HG03558 (cell line): ENCODE measurements around the gene GP5.

ENCODE experiments used
- ATAC-seq: cut with Tn5 transposase; IDR thresholded peaks from one replicate; pipeline ENCODE4 v1.9.1; 2021; ENCODE audit warnings: moderate number of reproducible peaks; ENCODE audit not compliant: unreplicated experiment; ENCODE audit errors: extremely low read depth

The GP5 gene, protein sequence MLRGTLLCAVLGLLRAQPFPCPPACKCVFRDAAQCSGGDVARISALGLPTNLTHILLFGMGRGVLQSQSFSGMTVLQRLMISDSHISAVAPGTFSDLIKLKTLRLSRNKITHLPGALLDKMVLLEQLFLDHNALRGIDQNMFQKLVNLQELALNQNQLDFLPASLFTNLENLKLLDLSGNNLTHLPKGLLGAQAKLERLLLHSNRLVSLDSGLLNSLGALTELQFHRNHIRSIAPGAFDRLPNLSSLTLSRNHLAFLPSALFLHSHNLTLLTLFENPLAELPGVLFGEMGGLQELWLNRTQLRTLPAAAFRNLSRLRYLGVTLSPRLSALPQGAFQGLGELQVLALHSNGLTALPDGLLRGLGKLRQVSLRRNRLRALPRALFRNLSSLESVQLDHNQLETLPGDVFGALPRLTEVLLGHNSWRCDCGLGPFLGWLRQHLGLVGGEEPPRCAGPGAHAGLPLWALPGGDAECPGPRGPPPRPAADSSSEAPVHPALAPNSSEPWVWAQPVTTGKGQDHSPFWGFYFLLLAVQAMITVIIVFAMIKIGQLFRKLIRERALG

DNA sequence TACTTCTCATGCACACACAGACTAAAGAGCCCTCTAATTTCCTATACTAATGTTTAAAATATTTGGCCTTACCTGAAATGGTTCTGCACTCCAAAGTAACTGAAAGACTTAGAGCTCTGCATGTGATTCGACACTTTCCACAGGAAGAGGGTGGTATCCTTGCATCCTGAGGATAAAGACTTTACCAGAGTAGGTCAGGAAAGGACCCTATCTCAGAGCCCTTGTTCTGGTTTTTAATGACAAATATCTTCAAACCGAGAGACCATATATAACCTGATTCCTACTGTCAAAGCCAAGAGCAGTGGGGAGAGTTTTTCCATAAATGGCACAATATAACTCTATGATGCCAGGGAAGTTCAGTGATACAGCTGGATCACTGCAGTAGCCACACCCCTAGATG is at the start of gene GP5:
Gene GP5 (minus strand): TSS at position 101 of the 400 bp plus-strand sequence. CDS start 984 bp downstream, outside the sequence.
- no peak for ATAC-seq

DNA sequence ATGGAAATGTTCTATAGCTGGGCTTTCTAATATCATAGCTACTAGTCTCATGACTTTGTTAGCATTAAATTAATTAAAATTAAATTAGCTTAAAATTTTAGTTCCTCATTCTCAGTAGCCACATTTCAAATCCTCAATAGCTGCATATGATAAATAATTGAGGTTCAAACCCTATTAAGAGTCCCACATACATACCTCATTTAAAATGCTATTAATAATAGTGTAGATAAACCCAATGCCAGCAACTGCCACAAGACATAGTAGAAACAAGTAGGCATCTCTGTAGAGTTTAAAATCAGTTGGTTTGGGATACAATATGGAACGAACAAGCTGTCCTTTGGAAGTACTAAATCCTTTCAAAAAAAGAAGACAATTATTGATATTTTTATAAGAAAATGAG is 48.6 kb upstream of the GP5 start:
- ATAC-seq: no peak

DNA sequence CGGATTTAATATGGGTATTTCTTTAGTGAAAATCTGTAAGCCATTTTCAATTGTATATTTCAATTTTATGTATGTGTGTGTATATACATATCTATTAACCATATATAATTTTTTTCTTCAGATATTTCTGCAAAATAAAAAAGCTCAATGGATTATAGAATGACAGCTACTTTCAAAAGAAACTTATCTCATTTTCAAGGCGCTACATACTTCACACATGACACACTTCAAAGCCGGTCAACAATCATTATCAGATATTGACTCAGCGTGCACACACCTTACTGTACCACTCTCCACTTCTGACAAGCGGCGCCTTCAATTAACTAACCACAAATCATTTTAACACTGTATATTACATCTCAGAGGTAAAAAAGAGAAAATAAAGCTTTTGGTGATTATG is 48.1 kb upstream of the GP5 start:
- ATAC-seq: no peak

DNA sequence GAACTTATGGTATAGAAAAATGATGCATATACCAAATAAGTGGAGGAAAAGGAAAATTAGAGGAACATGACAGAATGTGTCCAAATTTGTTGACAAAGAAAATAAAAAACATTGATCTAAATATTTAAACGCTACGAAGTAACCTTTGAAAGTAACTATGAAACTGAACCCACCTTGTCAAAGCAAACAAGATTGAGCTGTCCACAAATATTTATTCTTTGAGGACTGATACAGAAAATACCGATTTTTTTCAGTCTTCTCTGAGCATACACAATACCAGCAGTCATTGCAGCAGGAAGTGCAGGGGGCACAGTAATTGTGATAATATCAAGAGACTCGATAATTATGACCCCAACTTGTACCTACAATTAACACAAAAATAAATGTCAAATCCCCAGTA is 47.7 kb upstream of the GP5 start:
- no peak for ATAC-seq

DNA sequence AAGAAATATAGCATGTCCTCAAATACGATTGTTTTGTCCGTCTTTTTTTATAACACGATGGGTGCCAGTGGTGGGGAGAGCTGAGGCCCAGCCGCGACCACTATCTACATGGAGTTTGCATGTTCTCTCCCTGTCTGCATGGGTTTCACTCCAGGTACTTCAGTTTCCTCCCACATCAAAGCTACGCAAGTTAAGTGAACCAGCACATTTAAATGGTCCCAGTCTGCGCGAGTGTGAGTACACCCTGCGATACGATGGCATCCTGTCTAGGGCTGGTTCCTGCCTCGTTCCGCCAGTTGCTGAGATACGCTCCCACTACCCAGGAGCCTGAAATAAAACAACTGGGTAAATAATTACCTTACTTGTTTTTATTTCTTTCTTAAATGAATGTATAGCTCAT is 47.1 kb upstream of the GP5 start:
- ATAC-seq: no peak

DNA sequence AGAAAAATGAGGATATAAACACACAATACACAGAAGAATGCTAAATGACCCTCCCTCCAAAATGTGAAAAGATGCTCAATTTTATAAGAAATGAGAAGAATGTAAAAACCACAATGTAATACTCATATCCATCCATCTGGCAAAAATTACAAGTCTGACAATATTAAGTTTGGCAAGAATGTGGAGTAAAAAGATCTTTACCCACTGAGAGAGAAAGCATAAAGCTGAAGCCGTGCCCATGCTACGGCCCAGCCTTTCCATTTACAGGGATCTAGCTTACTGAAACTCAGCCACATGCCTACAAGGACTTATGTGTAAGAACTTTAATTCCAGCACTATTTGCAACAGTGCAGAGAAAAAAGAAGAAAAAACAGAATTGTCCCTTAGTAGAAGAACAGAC is 44.8 kb upstream of the GP5 start:
- ATAC-seq: no peak

DNA sequence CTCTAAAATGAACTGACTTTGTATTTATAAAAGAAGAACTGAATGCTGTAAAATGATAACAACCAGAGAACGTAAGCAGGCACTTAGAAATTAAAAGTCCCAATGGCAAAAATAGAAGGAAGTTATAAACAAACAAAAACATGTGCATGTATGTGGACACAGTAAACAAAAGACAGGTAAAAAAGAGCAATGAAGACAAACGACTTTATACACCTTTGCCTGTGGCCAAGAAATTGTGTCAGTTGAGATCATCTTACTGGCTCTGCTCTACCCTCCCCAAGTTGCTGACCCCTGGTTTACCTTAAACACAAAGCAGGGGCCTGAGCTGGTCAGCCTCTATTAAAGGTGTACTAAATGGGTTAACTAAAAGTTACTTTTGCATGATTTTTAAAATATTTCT is 41.7 kb upstream of the GP5 start:
- no peak for ATAC-seq

DNA sequence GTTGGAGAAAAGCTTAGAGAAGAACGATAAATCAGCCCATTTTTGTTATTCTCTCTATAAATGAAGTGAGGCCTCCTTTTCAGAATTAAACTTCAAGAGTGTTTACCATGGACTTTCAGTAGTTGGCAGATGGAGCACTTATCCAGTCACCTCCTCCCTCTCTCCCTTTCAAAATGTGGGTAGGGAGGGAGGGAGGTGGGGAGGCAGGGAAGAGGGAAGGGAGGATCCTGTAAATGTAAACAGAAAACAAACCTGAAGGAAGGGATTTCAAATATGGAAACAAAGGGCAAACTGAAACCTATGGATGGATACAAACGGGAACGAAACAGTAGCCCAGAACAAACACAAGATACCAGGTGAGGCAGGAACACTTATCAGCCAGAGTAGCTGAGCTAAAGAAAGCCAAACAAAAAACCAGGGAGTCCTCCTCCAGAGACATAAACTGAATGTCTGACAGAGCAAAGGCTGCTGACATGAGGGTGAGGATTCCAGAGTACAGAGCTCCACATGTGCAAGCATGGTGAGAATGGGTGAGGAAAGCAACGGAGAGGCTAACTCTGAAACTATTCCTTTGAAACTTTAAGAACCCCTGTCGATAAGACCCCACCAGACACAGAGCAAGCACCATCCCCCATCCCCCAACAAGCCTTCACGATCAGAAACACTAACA is 41.0 kb upstream of the GP5 start:
- ATAC-seq: no peak

DNA sequence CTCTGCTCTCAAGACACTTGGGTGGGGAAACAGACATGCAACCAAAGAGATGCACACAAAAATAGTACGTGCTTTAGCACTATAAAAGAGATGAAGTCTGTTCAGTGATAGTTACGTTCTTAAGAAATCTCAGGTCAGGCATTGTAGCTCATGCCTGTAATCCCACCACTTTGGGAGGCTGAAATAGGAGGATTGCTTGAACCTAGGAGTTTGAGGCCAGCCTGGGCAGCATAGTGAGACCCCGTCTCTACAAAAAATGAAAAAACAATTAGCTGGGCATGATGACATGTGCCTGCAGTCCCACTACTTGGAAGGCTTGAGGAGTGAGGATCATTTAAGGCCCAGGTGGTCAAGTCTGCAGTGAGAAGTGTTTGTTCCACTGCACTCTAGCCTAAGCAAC is 35.4 kb upstream of the GP5 start:
- no peak for ATAC-seq

DNA sequence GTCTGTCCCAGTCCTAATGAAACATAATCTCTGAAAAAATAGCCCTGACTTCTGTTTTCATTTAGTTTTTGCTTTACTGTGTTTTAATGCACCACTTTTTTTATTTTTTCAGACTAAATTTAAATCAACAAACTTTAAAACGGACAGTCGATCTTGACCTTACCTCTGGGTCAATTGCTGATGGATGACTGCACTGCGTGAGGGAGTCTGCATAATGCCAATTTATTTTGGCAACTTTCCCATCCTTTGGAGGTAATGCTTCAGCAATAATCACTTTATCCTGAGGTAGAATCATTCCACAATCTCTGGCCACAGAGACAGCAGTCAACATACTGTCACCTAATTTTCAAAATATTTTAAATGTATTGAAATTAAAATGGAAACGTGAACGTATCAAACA is 32.5 kb upstream of the GP5 start:
- no peak for ATAC-seq

DNA sequence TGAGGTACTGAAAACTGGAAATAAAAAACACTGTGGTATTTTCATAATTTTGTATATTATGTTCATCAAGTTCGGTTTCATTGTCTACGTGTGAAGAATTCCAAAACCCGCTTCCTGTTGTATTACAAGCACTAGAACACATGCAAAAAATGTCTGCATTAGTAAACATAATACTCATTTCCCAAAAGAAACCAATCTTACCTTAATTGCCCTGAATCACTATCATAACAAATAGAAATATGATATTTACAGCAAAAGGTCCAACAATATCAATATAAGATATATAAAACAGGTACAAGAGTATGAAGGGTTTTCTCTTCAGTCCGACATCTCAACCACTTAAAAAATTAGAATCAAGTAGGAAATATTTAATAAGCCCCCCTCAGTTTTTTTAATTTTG is 26.3 kb upstream of the GP5 start:
- no peak for ATAC-seq

DNA sequence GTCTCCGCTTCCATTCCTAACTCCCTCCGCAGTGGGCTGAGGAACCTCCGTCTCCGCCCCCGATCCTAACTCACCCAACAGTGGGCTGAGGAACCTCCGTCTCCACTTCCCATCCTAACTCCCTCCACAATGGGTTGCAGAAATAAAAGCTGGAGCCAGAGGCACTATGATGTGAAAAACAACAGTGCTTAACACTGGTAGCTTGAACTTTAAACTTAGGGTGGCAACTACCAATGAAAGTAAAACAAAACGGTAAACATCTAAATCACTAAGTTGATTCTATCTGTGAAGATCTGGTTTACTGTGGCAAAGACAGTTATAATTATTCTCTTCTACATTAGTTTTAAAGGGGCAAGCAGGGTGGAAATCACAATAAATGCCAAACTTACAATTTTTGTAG is 25.9 kb upstream of the GP5 start:
- no peak for ATAC-seq

DNA sequence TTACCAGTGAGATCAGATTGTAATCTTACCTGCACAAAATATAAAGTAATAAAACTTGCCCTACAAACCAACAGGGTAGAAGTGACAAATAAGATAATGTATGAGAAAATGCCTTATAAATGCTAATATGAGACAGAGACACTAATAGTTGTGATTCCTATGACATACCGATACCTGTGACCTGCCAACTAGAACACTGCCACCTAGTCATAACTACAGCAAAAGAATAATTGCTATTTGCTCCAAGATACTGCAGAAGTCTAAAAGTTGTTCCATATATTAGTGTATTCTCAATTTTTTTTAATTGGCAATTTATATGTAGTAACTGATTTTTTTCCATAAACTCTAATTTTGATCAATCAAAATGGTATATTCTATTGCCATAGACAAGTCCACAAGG is 25.3 kb upstream of the GP5 start:
- ATAC-seq: no peak

DNA sequence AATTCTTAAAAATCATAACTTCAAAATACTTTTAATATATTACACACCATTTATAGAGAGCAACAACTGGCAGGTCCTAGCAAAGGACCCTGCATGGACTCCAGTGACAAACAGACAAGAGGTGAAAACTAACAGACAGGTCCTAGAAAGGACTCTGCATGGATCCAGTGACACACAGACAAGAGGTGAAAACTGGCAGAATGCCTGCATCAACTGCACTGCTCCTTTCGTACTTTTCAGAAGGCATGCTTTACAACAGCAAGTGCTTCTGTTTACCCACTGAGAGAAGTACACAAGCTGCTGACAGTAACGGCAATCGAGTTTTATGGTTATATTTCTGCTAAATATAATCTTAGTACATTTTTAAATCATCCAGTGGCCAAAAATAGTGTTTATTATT is 24.3 kb upstream of the GP5 start:
- ATAC-seq: no peak

DNA sequence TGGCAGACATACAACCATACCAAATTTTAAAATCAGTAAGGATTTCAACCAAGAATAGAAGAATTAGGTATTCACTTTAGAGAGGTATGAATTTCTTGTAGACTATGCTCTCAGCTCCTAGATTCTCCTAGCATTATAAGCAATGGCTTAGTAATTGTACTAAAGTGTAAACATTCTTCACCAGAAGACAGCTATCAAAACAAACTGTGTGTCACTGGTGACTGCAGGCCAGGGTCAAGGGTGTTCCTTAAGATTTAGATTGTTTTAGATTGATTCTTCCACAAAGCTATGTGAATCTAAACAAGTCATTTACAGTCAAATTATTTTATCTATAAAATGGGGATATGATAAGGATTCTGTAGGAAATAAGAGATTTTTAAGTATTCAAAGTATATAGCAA is 23.1 kb upstream of the GP5 start:
- no peak for ATAC-seq

DNA sequence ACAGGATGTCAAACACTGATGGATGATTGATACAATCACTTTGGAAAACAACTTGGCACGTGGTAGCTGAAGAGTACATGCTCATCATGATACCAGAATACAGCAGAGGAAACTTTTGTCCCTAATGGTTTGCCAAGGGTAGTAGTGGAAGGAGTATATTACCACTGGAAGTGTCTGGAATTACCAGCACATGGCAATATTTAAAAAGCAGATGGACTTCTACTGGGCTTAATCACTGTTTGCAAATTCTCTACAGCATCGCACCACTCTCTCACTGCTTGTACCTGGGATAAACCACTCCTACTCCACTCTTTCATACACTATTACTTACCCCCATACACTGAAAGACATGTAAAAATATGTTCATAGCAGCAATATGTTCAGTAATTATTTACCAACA is 19.6 kb upstream of the GP5 start:
- no peak for ATAC-seq

DNA sequence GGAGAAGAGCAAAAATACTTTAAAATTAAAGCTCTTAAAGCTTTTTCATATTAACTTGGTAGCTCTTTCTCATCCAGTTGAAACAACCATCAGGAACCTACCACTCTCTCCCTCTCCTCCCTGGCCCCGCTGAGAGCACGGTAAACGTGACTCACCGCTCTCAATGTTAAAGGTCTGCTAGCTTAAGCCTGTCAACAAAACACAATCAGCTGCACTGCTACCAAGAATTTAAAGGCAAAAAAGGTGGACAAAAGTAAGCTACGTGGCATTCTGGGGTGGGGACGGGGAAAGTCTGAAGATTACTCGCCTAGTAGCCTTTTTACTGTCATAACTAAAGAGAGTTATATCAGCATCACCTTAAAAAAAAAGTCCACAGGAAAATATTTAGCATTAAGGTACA is 8.4 kb upstream of the GP5 start:
- ATAC-seq: no peak

DNA sequence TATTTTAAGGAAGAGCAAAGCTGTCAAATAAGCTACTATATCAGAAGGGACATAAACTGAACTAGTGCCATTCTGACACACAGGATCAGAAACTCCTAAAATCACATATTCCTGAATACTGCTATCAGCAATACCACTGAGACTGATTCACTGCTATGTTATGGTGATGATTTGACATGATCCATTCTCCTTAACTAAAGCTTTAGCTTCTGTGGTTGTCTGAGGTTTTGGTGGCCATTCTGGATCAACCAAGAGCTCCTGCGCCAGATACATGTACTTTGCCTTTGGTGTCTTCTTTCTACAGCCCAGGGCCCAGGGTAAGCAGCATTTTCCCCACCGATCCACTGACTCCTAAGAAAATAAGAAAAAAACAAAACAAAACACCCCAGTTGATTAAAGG is 6.7 kb upstream of the GP5 start:
- ATAC-seq: no peak

DNA sequence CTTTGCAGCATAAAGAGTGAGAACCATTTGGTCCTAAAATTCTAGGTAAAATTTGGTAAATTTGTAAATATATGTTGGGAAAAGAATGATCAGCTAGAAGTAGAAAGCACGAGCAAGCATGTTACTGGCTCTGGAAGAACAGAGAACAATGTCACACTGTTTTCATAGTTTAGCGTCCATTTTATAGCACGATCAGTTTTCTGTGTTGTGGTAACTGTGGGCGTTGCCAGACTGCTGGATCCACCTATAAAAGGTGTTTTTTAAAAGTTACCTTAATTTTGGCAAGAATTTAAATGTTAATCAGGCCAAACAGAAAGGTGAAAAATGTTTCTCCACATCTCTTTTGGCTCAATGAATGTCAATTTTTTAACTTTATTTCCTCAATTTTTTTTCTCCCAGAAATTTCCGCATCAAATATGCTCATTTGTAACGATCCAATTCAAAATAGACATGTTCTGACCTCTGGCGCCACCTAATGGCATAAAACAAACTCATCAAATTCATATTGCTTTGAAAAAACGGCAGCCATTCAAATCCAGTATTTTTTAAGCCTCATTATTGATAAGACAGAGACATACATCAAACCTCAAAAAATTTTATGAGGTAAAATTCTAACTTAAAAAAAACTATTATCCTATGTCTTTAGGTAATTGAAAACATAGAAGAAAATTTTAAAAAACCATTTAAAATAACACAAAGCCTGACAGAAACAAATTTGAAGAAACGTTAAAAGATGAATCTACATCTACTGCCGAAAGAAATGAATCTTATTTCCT is 5.5 kb upstream of the GP5 start:
- no peak for ATAC-seq

DNA sequence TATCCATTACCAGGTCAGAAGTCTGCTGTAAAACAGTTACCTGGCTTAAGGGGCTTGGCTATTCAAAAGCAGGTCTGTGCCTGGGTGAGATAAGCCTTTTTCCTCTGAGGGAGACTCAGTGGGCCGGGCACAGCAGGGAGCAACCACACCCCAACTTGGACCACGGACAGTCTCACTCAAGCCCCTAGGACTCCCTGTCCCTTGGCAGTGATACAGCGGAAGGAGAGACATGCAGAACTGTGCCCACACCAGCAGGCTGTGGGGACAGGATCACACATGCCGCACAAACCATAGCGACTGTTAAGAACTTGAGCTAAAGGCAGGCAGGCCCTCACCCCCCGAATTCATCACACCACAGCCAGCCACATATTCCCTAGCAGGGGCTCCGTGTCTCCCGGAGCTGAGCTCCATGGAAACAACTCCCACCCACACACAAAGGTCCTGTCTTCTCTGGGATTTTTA is 2.8 kb upstream of the GP5 start:
- ATAC-seq: no peak

DNA sequence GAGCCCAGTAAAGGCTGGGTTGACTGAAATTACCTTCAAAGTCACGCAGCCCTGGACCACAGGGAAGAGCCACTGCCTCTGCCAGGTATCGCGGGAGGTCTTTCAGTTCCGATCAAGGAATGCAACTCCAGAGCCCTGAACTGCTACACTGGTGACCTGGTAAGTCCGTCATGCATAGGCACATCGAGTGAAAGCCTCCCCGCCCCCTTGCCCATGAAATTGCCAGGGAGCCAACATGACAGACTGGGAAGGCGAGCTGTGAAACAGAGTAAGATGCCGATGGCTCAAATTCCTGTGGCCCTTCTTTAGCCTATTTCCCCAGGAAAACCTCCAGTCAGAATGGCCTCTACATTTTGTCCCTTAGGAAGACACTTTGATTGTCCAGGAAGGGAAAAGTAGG is 2.3 kb upstream of the GP5 start:
- ATAC-seq: no peak
